Measurements from ENCODE around the gene TOX2.

- TF ChIP-seq CTCF (conservative IDR thresholded peaks at IDR 0.05 in 1 of 2, IDR thresholded peaks at IDR 0.05 in 1 of 2; ENCODE audit: extremely low read depth in 1 of 2, insufficient read depth in 1 of 2, low read depth in 1 of 2, low read length in 2 of 2) (no peak), EZH2 (IDR thresholded peaks at IDR 0.05; ENCODE audit: borderline replicate concordance, low read length) (no peak)
Measured at GRCh38 chr20:43960231-43960630, 45.6 kb downstream of the TOX2 start.

All from mammary epithelial cell (primary cell).